Activated T-helper 1 cell treated with anti-CD3 and anti-CD28 coated beads, Interleukin-12 subunit alpha, Interleukin-12 subunit beta, Interleukin-2, Interleukin-4 antibody, amounts not matched to agents 30 ng/mL and 10 ng/mL and 1 ng/mL, durations not matched to agents 14 hours and 24 hours and 36 hours (primary cell): ENCODE measurements around the gene TBC1D10A. TPM values are rescaled to one million over a fixed set of nuclear protein-coding genes. Genes with fewer than 3 reads are reported as not detected.

Experiments
- DNase-seq: peaks from one replicate; pipeline ENCODE4 v3.0.0; 2021; ENCODE audit warnings: low spot score
- H3K27ac Mint-ChIP-seq: one replicate; pipeline ENCODE4 v1.8.0; 2021; ENCODE audit warnings: mild to moderate bottlenecking, mixed read lengths
- H3K27me3 Mint-ChIP-seq: one replicate; pipeline ENCODE4 v1.8.0; 2022; ENCODE audit warnings: mild to moderate bottlenecking, moderate library complexity, mixed read lengths; ENCODE audit not compliant: insufficient read depth
- H3K36me3 Mint-ChIP-seq: one replicate; pipeline ENCODE4 v1.8.0; 2021; ENCODE audit warnings: low read depth, mixed read lengths
- H3K4me1 Mint-ChIP-seq: one replicate; pipeline ENCODE4 v1.8.0; 2021; ENCODE audit warnings: low read depth, mixed read lengths
- H3K4me3 Mint-ChIP-seq: one replicate; pipeline ENCODE4 v1.8.0; 2021; ENCODE audit warnings: mild to moderate bottlenecking, moderate library complexity, mixed read lengths
- H3K9me3 Mint-ChIP-seq: one replicate; pipeline ENCODE4 v1.8.0; 2021; ENCODE audit warnings: mixed read lengths
- intact Hi-C: fragments of 100-400 bp; cut with micrococcal nuclease; formaldehyde crosslinking; loops from one replicate; pipeline ENCODE4 v1.15.1; 2024
- total RNA-seq: library from RNA; stranded (reverse); gene quantifications from 2 replicates; pipeline ENCODE4 v1.2.3, GENCODE V29; 2022

Gene TBC1D10A
- total RNA-seq, 1 donor from 2014 or later: 17.3 TPM

DNA sequence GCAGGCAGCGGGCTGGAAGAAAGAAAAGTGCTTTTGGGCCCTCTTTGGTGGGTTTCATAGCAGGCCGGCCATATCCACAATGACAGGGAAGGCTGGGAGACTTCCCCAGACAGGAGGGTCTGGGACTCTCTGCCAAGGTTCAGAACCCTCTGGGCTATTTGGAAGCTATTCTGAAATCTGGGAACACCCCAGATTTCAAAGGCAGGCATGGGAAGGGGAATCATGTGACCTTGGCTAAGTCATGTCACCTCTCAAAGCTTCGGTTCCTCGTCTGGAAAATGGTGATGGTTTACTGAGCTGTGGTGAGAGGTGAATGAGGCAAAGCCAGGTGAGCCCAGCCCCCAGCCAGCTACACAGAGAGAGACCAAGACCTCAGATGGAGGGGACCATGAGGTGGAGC is 42.1 kb downstream of the TBC1D10A start:
- DNase-seq: no peak
- H3K36me3 Mint-ChIP-seq: peaks cover 3% of the 10 kb centered on the region
- no peaks in the 10 kb centered on the region for H3K27me3 Mint-ChIP-seq
- H3K9me3 Mint-ChIP-seq: no peaks in the 10 kb centered on the region
- intact Hi-C loops: loop anchor here (5.0 kb wide), 1 partner anchor 308 kb away; the partner anchor contains the start of gene PES1
- H3K4me3 Mint-ChIP-seq: peak overlapping the region; percentile 19
- peak overlapping the region; percentile 80 for H3K27ac Mint-ChIP-seq
- peaks cover 54% of the 10 kb centered on the region for H3K4me1 Mint-ChIP-seq

- no peaks in the 10 kb centered on the region for H3K27me3 Mint-ChIP-seq
- intact Hi-C loops: no loop called here
- peaks cover 3% of the 10 kb centered on the region for H3K36me3 Mint-ChIP-seq
- no peaks in the 10 kb centered on the region for H3K9me3 Mint-ChIP-seq
- H3K4me1 Mint-ChIP-seq: peaks cover 59% of the 10 kb centered on the region
- H3K4me3 Mint-ChIP-seq: no peak overlapping the region
- DNase-seq: no peak
- peak overlapping the region; percentile 80 for H3K27ac Mint-ChIP-seq
Measured at GRCh38 chr22:30284172-30284571, 42.6 kb downstream of the TBC1D10A start.

DNA sequence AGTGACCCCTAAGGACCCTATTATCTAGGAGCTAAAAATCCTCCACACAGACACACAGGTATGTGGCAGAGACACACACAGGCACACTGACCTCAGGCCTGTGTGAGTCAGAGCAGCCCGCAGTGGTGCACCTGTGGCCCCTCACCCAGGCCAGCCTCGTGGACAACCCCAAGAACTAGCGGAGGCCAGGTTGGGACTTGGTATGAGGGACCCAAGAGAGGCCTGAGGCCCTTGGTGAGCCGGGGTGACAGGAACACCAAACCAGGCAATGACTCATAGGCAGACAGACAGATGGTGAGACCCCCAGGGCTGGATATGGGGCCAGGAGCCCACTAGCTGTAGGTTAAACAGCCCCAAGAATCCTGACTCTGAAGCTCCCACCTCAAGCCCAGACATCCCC is 43.4 kb downstream of the TBC1D10A start:
- DNase-seq: no peak
- peaks cover 7% of the 10 kb centered on the region for H3K36me3 Mint-ChIP-seq
- H3K4me1 Mint-ChIP-seq: peaks cover 66% of the 10 kb centered on the region
- H3K27me3 Mint-ChIP-seq: no peaks in the 10 kb centered on the region
- H3K4me3 Mint-ChIP-seq: peak overlapping the region; percentile 37
- no peaks in the 10 kb centered on the region for H3K9me3 Mint-ChIP-seq
- H3K27ac Mint-ChIP-seq: peak overlapping the region; percentile 67
- intact Hi-C loops: no loop called here

DNA sequence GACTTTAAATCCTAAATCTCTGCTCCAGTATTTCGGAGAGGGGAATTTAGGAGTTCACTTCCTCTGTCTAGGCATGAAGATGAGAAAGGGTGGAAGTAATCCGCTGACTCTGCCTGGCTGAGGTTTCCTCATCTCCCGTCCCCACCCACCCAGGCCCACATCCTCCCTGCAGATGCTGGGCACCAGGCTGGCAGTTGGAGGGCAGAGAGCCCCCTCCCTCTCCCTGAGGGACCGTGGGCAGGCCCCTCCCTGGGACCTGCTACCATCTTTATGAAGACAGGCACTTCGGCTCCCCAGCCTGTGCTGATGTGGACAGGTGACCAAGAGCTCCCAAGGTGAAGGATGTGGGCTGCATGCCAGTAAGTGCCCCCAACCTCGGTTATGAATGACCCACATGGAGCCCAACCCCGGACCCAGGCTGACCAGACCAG is 44.1 kb downstream of the TBC1D10A start:
- H3K4me3 Mint-ChIP-seq: peak overlapping the region; percentile 37
- H3K27me3 Mint-ChIP-seq: no peaks in the 10 kb centered on the region
- intact Hi-C loops: no loop called here

DNA sequence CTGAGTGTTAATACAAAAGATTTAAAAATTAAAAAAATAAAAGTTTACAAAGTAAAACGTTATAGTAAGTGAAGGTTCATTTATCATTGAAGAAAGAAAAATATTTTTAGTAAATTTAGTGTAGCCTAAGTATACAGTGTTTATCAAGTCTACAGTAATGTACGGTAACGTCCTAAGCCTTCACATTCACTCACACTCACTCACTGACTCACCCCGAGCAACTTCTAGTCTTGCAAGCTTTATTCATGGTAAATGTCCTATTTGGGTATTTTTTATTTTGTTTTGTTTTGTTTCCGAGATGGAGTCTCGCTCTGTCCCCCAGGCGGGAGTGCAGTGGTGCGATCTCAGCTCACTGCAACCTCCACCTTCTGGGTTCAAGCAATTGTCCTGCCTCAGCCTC is 46.2 kb downstream of the TBC1D10A start:
- Mint-ChIP-seq H3K27ac (no peak overlapping the region), H3K9me3 (no peaks in the 10 kb centered on the region), H3K36me3 (peaks cover 10% of the 10 kb centered on the region), H3K4me3 (no peak overlapping the region), H3K27me3 (no peaks in the 10 kb centered on the region), H3K4me1 (peaks cover 66% of the 10 kb centered on the region)
- intact Hi-C loops: no loop called here
- no peak for DNase-seq

More for the DNA sequence above, 44.1 kb downstream of the TBC1D10A start:
- no peaks in the 10 kb centered on the region for H3K9me3 Mint-ChIP-seq
- peaks cover 66% of the 10 kb centered on the region for H3K4me1 Mint-ChIP-seq
- peaks cover 10% of the 10 kb centered on the region for H3K36me3 Mint-ChIP-seq
- peak overlapping the region; percentile 67 for H3K27ac Mint-ChIP-seq
- no peak for DNase-seq

DNA sequence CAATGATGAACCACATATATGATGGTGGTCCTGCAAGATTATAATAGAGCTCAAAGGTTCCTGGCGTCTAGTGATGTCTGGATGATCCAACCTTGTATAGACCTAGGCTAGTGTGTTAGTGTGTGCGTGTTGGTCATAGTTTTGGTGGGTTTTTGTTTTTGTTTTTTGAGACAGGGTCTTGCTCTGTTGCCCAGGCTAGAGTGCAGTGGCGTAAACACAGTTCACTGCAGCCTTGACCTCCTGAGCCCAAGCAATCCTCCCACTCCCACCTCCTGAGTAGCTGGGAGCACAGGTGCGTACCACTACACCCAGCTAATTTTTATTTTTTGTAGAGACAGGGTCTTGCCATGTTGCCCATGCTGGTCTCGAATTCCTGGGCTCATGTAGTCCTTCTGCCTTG is 46.8 kb downstream of the TBC1D10A start:
- peaks cover 10% of the 10 kb centered on the region for H3K36me3 Mint-ChIP-seq
- DNase-seq: no peak
- peaks cover 67% of the 10 kb centered on the region for H3K4me1 Mint-ChIP-seq
- intact Hi-C loops: no loop called here
- no peaks in the 10 kb centered on the region for H3K27me3 Mint-ChIP-seq
- H3K9me3 Mint-ChIP-seq: no peaks in the 10 kb centered on the region
- H3K27ac Mint-ChIP-seq: no peak overlapping the region
- H3K4me3 Mint-ChIP-seq: no peak overlapping the region

DNA sequence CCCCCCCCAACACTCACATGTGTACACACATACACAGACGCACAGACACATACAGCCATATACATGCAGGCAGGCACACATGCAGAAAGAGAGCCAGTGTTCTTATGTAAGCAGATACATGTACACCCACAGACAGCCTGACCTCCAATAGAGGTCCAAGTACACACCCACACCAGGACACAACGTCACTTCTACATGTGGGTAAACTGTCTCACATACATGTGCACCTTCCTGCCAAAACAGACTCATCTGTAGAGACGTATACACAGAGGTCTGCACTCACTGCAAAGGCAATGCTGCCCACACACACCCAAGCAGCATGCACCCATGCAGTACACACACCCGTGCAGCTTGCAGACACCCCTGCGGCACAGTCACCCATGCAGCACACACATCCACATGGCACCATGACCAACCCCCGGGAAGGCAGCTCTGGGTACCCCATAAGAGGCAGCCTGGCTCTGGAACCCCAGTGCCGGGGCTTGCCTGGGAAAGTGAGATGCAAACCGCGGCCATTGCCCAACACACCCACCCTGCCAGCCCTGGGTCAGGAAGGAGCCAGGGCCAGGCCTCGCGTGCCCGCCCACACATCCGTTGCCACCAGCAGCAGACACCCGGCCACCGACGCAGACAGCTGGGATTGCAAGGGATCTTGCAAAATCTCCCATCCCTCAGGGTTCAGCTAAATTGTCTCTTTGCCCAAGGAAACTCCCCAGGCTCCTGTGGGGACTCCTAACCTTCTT is 47.5 kb downstream of the TBC1D10A start:
- peaks cover 10% of the 10 kb centered on the region for H3K36me3 Mint-ChIP-seq
- no peaks in the 10 kb centered on the region for H3K27me3 Mint-ChIP-seq
- peaks cover 67% of the 10 kb centered on the region for H3K4me1 Mint-ChIP-seq
- intact Hi-C loops: no loop called here
- no peak for DNase-seq
- H3K27ac Mint-ChIP-seq: peak overlapping the region; percentile 9
- no peak overlapping the region for H3K4me3 Mint-ChIP-seq
- no peaks in the 10 kb centered on the region for H3K9me3 Mint-ChIP-seq

GRCh38 chr22:30277547-30278344 is 49.0 kb downstream of the TBC1D10A start:
- no peak for DNase-seq
- Mint-ChIP-seq H3K4me1 (peaks cover 72% of the 10 kb centered on the region), H3K9me3 (no peaks in the 10 kb centered on the region), H3K27me3 (no peaks in the 10 kb centered on the region), H3K36me3 (peaks cover 13% of the 10 kb centered on the region), H3K4me3 (no peak overlapping the region), H3K27ac (peak overlapping the region; percentile 27)
- intact Hi-C loops: no loop called here

GRCh38 chr22:30276039-30276438 is 50.7 kb downstream of the TBC1D10A start:
- Mint-ChIP-seq H3K9me3 (no peaks in the 10 kb centered on the region), H3K27me3 (no peaks in the 10 kb centered on the region), H3K4me3 (no peak overlapping the region), H3K27ac (peak overlapping the region; percentile 67), H3K36me3 (peaks cover 22% of the 10 kb centered on the region), H3K4me1 (peaks cover 75% of the 10 kb centered on the region)
- intact Hi-C loops: no loop called here
- no peak for DNase-seq

- Mint-ChIP-seq H3K4me1 (peaks cover 75% of the 10 kb centered on the region), H3K9me3 (no peaks in the 10 kb centered on the region), H3K27me3 (no peaks in the 10 kb centered on the region), H3K4me3 (no peak overlapping the region), H3K27ac (peak overlapping the region; percentile 67), H3K36me3 (peaks cover 24% of the 10 kb centered on the region)
- intact Hi-C loops: no loop called here
- DNase-seq: no peak
Measured at GRCh38 chr22:30275625-30276024, 51.1 kb downstream of the TBC1D10A start.

DNA sequence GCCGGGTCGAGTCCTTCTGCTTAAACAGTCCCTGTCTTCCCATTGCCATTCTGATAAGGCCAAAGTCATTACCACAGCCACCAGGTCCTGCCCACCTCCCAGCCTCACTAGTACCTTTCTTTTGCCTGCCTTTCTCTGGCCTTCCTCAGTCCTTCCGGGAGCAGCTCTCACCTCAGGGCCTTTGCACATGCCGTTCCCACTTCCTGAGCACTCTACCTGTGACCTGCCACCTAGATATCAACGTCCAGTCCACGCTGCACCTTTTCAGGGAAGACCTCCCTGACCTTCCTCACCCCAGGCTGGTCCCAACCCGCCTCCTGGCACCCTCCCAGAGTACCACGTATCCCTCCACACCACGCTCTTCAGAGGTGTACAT is 52.3 kb downstream of the TBC1D10A start:
- H3K4me1 Mint-ChIP-seq: peaks cover 74% of the 10 kb centered on the region
- no peak overlapping the region for H3K4me3 Mint-ChIP-seq
- no peaks in the 10 kb centered on the region for H3K9me3 Mint-ChIP-seq
- no peaks in the 10 kb centered on the region for H3K27me3 Mint-ChIP-seq
- DNase-seq: no peak
- H3K36me3 Mint-ChIP-seq: peaks cover 25% of the 10 kb centered on the region
- H3K27ac Mint-ChIP-seq: peak overlapping the region; percentile 61
- intact Hi-C loops: no loop called here

DNA sequence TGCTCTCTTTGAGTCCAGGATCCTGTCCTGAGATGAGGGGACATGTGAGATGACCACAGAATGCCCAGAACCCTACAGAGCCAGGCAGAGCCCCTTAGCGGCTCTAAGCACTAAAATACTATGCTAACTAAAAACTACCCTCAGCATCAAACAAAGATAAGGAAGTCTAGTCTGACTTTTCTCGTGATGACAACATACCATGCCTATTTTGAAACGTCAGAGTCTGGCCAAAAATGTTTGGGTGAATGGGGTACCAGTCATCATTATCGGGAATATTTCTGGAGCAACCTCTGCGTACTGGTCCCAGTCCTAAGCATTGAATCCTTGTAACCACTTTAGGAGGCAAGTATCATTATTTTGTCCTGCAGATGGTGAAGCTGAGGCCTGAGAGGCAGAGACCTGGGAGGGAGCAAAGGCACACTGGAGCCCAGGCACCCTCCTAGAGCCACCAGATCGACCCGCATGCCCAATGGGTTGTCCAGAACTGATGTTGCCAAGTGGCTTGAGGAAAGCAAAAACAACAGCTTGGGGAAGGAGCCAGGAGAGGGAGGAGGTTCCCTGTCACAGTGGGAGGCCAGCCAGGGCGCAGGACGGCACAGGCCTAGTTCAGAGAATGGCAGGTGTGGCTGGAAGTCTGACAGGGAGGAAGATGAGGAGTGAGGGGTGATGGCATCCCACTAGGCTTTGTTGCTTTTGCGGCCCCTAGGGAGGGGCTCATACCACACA is 52.9 kb downstream of the TBC1D10A start:
- peaks cover 74% of the 10 kb centered on the region for H3K4me1 Mint-ChIP-seq
- no peaks in the 10 kb centered on the region for H3K9me3 Mint-ChIP-seq
- DNase-seq: no peak
- H3K36me3 Mint-ChIP-seq: peaks cover 28% of the 10 kb centered on the region
- peak overlapping the region; percentile 80 for H3K27ac Mint-ChIP-seq
- intact Hi-C loops: no loop called here
- H3K27me3 Mint-ChIP-seq: no peaks in the 10 kb centered on the region
- H3K4me3 Mint-ChIP-seq: no peak overlapping the region
